Keratinocyte (primary cell): ENCODE results near the gene CFHR4. TPM values are rescaled to one million over a fixed set of nuclear protein-coding genes. Genes with fewer than 3 reads are reported as not detected.

Experiments
- DNase-seq: peaks from one replicate; pipeline ENCODE4 v3.0.0-alpha.2; 2011; ENCODE audit warnings: low read depth, missing footprints, low spot score
- FAIRE-seq: peaks from 2 replicates; lab custom pipeline; 2011; peaks lifted over from hg19 to GRCh38; lab: Jason Lieb, UNC
- H2AFZ ChIP-seq: 2 replicates; pipeline ENCODE4 v1.6.0; 2012; ENCODE audit warnings: low read length, control low read depth, inconsistent platforms; ENCODE audit not compliant: control insufficient read depth
- H3K27ac ChIP-seq: 2 replicates; pipeline ENCODE4 v1.5.1; 2011; ENCODE audit warnings: low read length; ENCODE audit not compliant: control insufficient read depth, insufficient read depth
- H3K27me3 ChIP-seq: 3 replicates; pipeline ENCODE4 v1.6.0; 2011; ENCODE audit warnings: low read length; ENCODE audit not compliant: control insufficient read depth, insufficient read depth; ENCODE audit errors: extremely low read depth
- H3K36me3 ChIP-seq, 2 experiments: 2 replicates in 1 of 2; 3 replicates in 1 of 2; pipeline ENCODE4 v1.5.1; 2011; ENCODE audit warnings: low read length in 2 of 2, mild to moderate bottlenecking in 1 of 2; ENCODE audit not compliant: control insufficient read depth in 2 of 2, insufficient read depth in 2 of 2; ENCODE audit errors: extremely low read depth in 1 of 2
- H3K4me1 ChIP-seq: 3 replicates; pipeline ENCODE4 v1.5.1; 2011; ENCODE audit warnings: low read length; ENCODE audit not compliant: control insufficient read depth, insufficient read depth; ENCODE audit errors: extremely low read depth
- H3K4me2 ChIP-seq: 3 replicates; pipeline ENCODE4 v1.6.0; 2011; ENCODE audit warnings: low read depth, low read length; ENCODE audit not compliant: control insufficient read depth, insufficient read depth; ENCODE audit errors: extremely low read depth
- H3K4me3 ChIP-seq, 3 experiments: fragments of 200-600 bp in 1 of 3; sonication (generic) in 1 of 3; 2 replicates in 2 of 3; 3 replicates in 1 of 3; pipeline ENCODE4 v1.5.1; 2011 to 2016; ENCODE audit warnings: low read length in 3 of 3, mild to moderate bottlenecking in 3 of 3, control low read depth in 2 of 3, inconsistent platforms in 1 of 3, low read depth in 1 of 3, mixed read lengths in 1 of 3, mixed run types in 1 of 3, moderate library complexity in 1 of 3; ENCODE audit not compliant: control insufficient read depth in 2 of 3, insufficient read depth in 2 of 3; ENCODE audit errors: extremely low read depth in 1 of 3
- H3K79me2 ChIP-seq: 2 replicates; pipeline ENCODE4 v1.6.0; 2012; ENCODE audit warnings: low read length; ENCODE audit not compliant: control insufficient read depth, insufficient read depth
- H3K9ac ChIP-seq: 3 replicates; pipeline ENCODE4 v1.6.0; 2011; ENCODE audit warnings: low read length; ENCODE audit not compliant: control insufficient read depth, insufficient read depth; ENCODE audit errors: extremely low read depth
- H3K9me1 ChIP-seq: 3 replicates; pipeline ENCODE4 v1.6.0; 2011; ENCODE audit warnings: low read length; ENCODE audit not compliant: control insufficient read depth, insufficient read depth; ENCODE audit errors: extremely low read depth
- H3K9me3 ChIP-seq: 2 replicates; pipeline ENCODE4 v1.5.1; 2012; ENCODE audit warnings: low read depth, low read length; ENCODE audit not compliant: control insufficient read depth
- H4K20me1 ChIP-seq: 3 replicates; pipeline ENCODE4 v1.6.0; 2011; ENCODE audit warnings: low read length; ENCODE audit not compliant: control insufficient read depth, insufficient read depth; ENCODE audit errors: extremely low read depth
- EZH2 ChIP-seq: IDR thresholded peaks from one replicate; pipeline ENCODE4 v1.6.1; 2012; ENCODE audit warnings: inconsistent platforms, mild to moderate bottlenecking, low read length, moderate library complexity
- dilution Hi-C: fragments of 300-500 bp; cut with MboI; formaldehyde crosslinking; loops from one replicate; pipeline ENCODE4 v1.7.0; 2020; ENCODE audit warnings: low sequenced_read_pairs; ENCODE audit not compliant: extremely low pct_ligation_motif_present
- polyA plus RNA-seq, 5 experiments: library from polyadenylated mRNA; depleted of rRNA in 3 of 5; stranded (reverse) in 3 of 5; stranded (forward) in 1 of 5; unstranded in 1 of 5; fragments of >200 nt; gene quantifications; 1 replicate in 1 of 5; 2 replicates in 3 of 5; 3 replicates in 1 of 5; pipeline versions ENCODE4 v1.2.1 to v1.2.3, GENCODE V29; 2011 to 2012; ENCODE audit warnings: missing spikeins in 2 of 5, low read depth in 1 of 5, low replicate concordance in 1 of 5
- TF ChIP-seq, protein P1 (sequence below), 3 experiments: IDR thresholded peaks in 1 of 3; conservative IDR thresholded peaks in 1 of 3; optimal IDR thresholded peaks in 1 of 3; 2 replicates in 2 of 3; 3 replicates in 1 of 3; pipeline versions ENCODE3 to v1.5.1; 2011; ENCODE audit warnings: low read length in 3 of 3, mild to moderate bottlenecking in 3 of 3, moderate library complexity in 2 of 3, control low read depth in 1 of 3, inconsistent platforms in 1 of 3; ENCODE audit not compliant: insufficient read depth in 2 of 3; ENCODE audit errors: extremely low read depth in 1 of 3

Gene CFHR4
- polyA plus RNA-seq, 1 donor (not counting 4 experiments of a cell fraction or from before 2014, with no cell fraction given) = not detected

DNA sequence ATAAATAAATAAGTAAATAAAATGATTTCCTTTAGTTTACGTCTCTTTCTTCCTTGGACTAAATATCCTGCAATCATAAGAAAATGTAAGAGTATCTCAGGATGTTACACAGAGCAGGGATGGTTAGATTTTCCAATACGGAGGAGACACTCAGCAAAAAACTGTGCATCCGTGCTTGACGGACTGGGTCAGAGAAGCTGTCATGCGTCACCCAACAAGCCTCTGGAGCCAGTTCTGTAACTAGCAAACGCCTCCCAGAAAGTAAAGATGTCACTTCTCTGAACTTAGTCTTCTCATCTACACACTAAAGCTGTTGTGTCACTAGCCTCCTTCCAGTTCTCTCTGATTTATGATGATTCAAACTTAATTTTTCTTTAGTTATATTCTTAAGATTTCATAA is 3.4 kb downstream of the CFHR4 start:
- FAIRE-seq (no peak), DNase-seq (no peak)
- H3K36me3 ChIP-seq = no peaks in the 10 kb centered on the region
- no peaks in the 10 kb centered on the region for H3K9me1 ChIP-seq
- no peaks in the 10 kb centered on the region for H3K79me2 ChIP-seq
- H3K4me1 ChIP-seq = no peaks in the 10 kb centered on the region
- no peak overlapping the region for H3K4me2 ChIP-seq
- H3K27ac ChIP-seq = no peak overlapping the region
- H2AFZ ChIP-seq = no peak overlapping the region
- TF ChIP-seq, protein P1, sequence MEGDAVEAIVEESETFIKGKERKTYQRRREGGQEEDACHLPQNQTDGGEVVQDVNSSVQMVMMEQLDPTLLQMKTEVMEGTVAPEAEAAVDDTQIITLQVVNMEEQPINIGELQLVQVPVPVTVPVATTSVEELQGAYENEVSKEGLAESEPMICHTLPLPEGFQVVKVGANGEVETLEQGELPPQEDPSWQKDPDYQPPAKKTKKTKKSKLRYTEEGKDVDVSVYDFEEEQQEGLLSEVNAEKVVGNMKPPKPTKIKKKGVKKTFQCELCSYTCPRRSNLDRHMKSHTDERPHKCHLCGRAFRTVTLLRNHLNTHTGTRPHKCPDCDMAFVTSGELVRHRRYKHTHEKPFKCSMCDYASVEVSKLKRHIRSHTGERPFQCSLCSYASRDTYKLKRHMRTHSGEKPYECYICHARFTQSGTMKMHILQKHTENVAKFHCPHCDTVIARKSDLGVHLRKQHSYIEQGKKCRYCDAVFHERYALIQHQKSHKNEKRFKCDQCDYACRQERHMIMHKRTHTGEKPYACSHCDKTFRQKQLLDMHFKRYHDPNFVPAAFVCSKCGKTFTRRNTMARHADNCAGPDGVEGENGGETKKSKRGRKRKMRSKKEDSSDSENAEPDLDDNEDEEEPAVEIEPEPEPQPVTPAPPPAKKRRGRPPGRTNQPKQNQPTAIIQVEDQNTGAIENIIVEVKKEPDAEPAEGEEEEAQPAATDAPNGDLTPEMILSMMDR (optimal IDR thresholded peaks at IDR 0.05 in 1 of 3, IDR thresholded peaks at IDR 0.05 in 1 of 3, conservative IDR thresholded peaks at IDR 0.05 in 1 of 3; ENCODE audit: extremely low read depth in 1 of 3, insufficient read depth in 2 of 3, low read length in 3 of 3) = no peak
- no peak for TF ChIP-seq EZH2
- H3K9me3 ChIP-seq = no peaks in the 10 kb centered on the region
- H3K27me3 ChIP-seq = no peaks in the 10 kb centered on the region
- no peaks in the 10 kb centered on the region for H4K20me1 ChIP-seq
- dilution Hi-C loops = no loop called here
- H3K9ac ChIP-seq = no peak overlapping the region
- H3K4me3 ChIP-seq = no peak overlapping the region

DNA sequence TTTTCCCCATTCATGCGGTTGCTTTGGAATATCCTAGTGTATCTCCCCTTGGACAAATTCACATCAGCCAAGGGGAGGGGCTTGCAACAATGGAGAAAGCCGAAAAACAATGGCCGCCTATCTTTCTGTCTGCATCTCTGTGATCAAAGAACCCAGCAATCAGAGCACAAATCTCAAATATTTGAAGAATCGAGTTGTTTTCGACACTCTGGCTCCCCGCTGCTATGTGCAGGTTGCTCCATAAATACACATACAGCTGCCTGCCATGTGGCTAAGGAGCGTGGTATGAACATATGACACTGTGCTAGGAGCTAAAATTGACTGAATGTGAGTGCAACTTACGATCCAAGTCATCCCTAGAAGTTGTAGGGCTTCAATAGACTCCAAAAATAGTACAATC is 8.5 kb downstream of the CFHR4 start:
- no peak overlapping the region for H3K27ac ChIP-seq
- H3K9me3 ChIP-seq = no peaks in the 10 kb centered on the region
- no peak overlapping the region for H3K4me3 ChIP-seq
- H3K9ac ChIP-seq = no peak overlapping the region
- H3K9me1 ChIP-seq = no peaks in the 10 kb centered on the region
- DNase-seq (no peak), FAIRE-seq (no peak)
- dilution Hi-C loops = no loop called here
- H3K79me2 ChIP-seq = no peaks in the 10 kb centered on the region
- no peak overlapping the region for H2AFZ ChIP-seq
- H3K27me3 ChIP-seq = peaks cover 20% of the 10 kb centered on the region
- no peaks in the 10 kb centered on the region for H3K4me1 ChIP-seq
- H3K4me2 ChIP-seq = no peak overlapping the region
- TF ChIP-seq EZH2 = no peak
- TF ChIP-seq, protein P1 (optimal IDR thresholded peaks at IDR 0.05 in 1 of 3, IDR thresholded peaks at IDR 0.05 in 1 of 3, conservative IDR thresholded peaks at IDR 0.05 in 1 of 3; ENCODE audit: extremely low read depth in 1 of 3, insufficient read depth in 2 of 3, low read length in 3 of 3) = no peak
- H4K20me1 ChIP-seq = no peaks in the 10 kb centered on the region
- no peaks in the 10 kb centered on the region for H3K36me3 ChIP-seq
